Heart left ventricle (tissue), 16 donors: ENCODE results near the gene PTPRN2. TPM values are rescaled to one million over a fixed set of nuclear protein-coding genes. Genes with fewer than 3 reads are reported as not detected.

ENCODE experiments used
- ATAC-seq, 4 donors: fragments of 200-7000 bp; cut with Tn5 transposase; one replicate each; pipeline ENCODE4 v1.9.1; 2020 to 2022; ENCODE audit warnings: moderate library complexity in 4 of 4, mild to moderate bottlenecking in 3 of 4, moderate number of reproducible peaks in 1 of 4
- DNase-seq, 5 donors: peaks; one replicate each; pipeline ENCODE4 v3.0.0-alpha.2; 2020
- H3K27ac ChIP-seq, 12 donors: fragments of 200-600 bp; sonication (generic) in 4 of 12; one replicate each; pipeline versions ENCODE4 v1.5.0 to v1.8.0; 2016 to 2022; ENCODE audit warnings: mild to moderate bottlenecking in 2 of 12
- H3K27me3 ChIP-seq, 9 donors: fragments of 200-600 bp; sonication (generic) in 2 of 9; one replicate each; pipeline versions ENCODE4 v1.5.1 to v1.8.0; 2016 to 2022; ENCODE audit warnings: mild to moderate bottlenecking in 3 of 9
- H3K36me3 ChIP-seq, 9 donors: fragments of 200-600 bp; sonication (generic) in 2 of 9; one replicate each; pipeline versions ENCODE4 v1.5.0 to v1.8.0; 2018 to 2022; ENCODE audit warnings: mild to moderate bottlenecking in 2 of 9
- H3K4me1 ChIP-seq, 12 donors: fragments of 200-600 bp; sonication (generic) in 4 of 12; one replicate each; pipeline versions ENCODE4 v1.5.0 to v1.8.0; 2016 to 2022; ENCODE audit warnings: mild to moderate bottlenecking in 3 of 12
- H3K4me3 ChIP-seq, 12 donors: fragments of 200-600 bp; sonication (generic) in 4 of 12; one replicate each; pipeline versions ENCODE4 v1.5.0 to v1.8.0; 2017 to 2022; ENCODE audit warnings: mild to moderate bottlenecking in 9 of 12, moderate library complexity in 4 of 12
- H3K9me3 ChIP-seq, 12 donors: fragments of 200-600 bp; sonication (generic) in 4 of 12; one replicate each; pipeline versions ENCODE4 v1.5.0 to v1.8.0; 2016 to 2022; ENCODE audit warnings: mild to moderate bottlenecking in 1 of 12
- POLR2A ChIP-seq, 2 donors: fragments of 450-650 bp; IDR thresholded peaks; one replicate each; pipeline ENCODE4 v1.6.1; 2017; ENCODE audit warnings: antibody characterized with exemption in 2 of 2, mild to moderate bottlenecking in 2 of 2, moderate library complexity in 2 of 2
- WGBS, 4 donors: extraction: QIAGEN DNeasy Blood & Tissue Kit in 2 of 4; methylation state at CpG; one replicate each; pipeline versions ENCODE4 v1.1.5 to v1.1.7; 2013 to 2018; 5-methylcytosine and 5-hydroxymethylcytosine counted together
- intact Hi-C, 10 donors: fragments of 100-400 bp; cut with DNase I; formaldehyde crosslinking; loops; one replicate each; pipeline versions ENCODE4 v1.11.1 to v1.14.2; 2022
- polyA plus RNA-seq, 2 donors: library from polyadenylated mRNA; stranded (reverse); fragments of 200-250 nt; gene quantifications; one replicate each; pipeline ENCODE4 v1.2.3, GENCODE V29; 2013
- total RNA-seq, 9 donors: library from RNA; depleted of rRNA in 2 of 9; stranded (reverse); fragments of >200 nt in 2 of 9; fragmentation: NEBNext Ultra II Directional in 3 of 9; extraction: Animal tissue kit (Norgen Biotek cat#: 25700) in 3 of 9; gene quantifications; one replicate each; pipeline versions ENCODE4 v1.1.0 to v1.2.4, GENCODE V29; 2016 to 2023
- TF ChIP-seq, protein P1 (sequence below), 12 donors: fragments of 200-600 bp; sonication (generic) in 4 of 12; IDR thresholded peaks; one replicate each; pipeline versions ENCODE4 v1.5.0 to v1.8.0; 2018 to 2022; ENCODE audit warnings: antibody characterized with exemption in 12 of 12, mild to moderate bottlenecking in 5 of 12
- donor health status: ischemic (EF 13 %, LVEDD 7.1; RV severe dilation, severe dysfunction).
- donor health status: healthy with polysubstance abuse.
- donor health status: DM: no; HTN: yes; CAD: no.
- donor health status: DM: no; HTN: no; CAD: no.
- donor health status: ischemic (EF 25% LVEDD 6.9; RV normal size, moderate dysfunction).
- donor health status: ischemic (EF 25% LVEDD 5.7; RV mildly dilated, moderate dysfunction).
- donor health status: healthy.
- donor health status: DM: yes; HTN: yes; CAD: no.
- donor health status: ischemic (EF 35%, LVEDD 5.7; RV mildly dilated, moderate dysfunction).
- donor health status: nonischemic (EF 11% LVEDD 7.7; RV severe dilation, severe dysfunction).
- donor health status: DM: yes; HTN: yes; CAD: no.
- donor health status: PGD.
- donor health status: ischemic (EF 29% LVEDD 5.4; RV normal size, mild dysfunction).
- donor health status: nonischemic (EF 23%, LVEDD 6.1; RV moderate dilation, normal function).

The PTPRN2 gene
- total and polyA plus RNA-seq, 11 donors, result 0.61 to 2.3 (median 1.3) TPM

GRCh38 chr7:158487631-158488151 lies 99.9 kb downstream of the PTPRN2 start:
- DNase-seq (no peak), ATAC-seq (no peak)
- H3K27ac ChIP-seq, result no peak overlapping the region
- H3K4me3 ChIP-seq, result no peak overlapping the region
- TF ChIP-seq, protein P1, sequence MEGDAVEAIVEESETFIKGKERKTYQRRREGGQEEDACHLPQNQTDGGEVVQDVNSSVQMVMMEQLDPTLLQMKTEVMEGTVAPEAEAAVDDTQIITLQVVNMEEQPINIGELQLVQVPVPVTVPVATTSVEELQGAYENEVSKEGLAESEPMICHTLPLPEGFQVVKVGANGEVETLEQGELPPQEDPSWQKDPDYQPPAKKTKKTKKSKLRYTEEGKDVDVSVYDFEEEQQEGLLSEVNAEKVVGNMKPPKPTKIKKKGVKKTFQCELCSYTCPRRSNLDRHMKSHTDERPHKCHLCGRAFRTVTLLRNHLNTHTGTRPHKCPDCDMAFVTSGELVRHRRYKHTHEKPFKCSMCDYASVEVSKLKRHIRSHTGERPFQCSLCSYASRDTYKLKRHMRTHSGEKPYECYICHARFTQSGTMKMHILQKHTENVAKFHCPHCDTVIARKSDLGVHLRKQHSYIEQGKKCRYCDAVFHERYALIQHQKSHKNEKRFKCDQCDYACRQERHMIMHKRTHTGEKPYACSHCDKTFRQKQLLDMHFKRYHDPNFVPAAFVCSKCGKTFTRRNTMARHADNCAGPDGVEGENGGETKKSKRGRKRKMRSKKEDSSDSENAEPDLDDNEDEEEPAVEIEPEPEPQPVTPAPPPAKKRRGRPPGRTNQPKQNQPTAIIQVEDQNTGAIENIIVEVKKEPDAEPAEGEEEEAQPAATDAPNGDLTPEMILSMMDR (IDR thresholded peaks at IDR 0.05), result no peak
- no peak for TF ChIP-seq POLR2A (IDR thresholded peaks at IDR 0.05)
- intact Hi-C loops, result no loop called here
- no peaks in the 10 kb centered on the region for H3K9me3 ChIP-seq
- H3K36me3 ChIP-seq, result no peaks in the 10 kb centered on the region
- H3K4me1 ChIP-seq, result no peaks in the 10 kb centered on the region
- H3K27me3 ChIP-seq, result peaks cover 0 to 37% (median 2%) of the 10 kb centered on the region in 9 donors
- WGBS, 4 donors, result 74 to 80% (median 78%) methylated on average over 18 of the region's 18 CpGs

DNA sequence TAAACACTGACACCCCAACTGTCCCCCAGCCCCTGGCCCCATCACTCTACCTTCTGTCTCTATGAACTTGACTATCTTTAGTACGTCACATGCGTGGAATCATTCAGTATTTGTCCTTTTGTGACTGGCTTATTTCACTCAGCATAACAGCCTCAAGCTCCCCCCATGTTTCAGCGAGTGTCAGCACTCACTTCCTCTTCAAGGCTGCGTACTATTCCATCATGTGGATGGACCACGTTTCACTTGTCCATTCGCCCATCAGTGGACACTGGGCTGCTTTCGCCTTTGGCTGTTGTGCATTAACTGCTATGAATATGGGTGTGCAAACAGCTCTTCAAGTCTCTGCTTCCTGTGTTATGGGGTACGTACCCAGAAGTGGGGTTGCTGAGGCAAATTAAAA lies 100.7 kb downstream of the PTPRN2 start:
- no peak for TF ChIP-seq POLR2A (IDR thresholded peaks at IDR 0.05)
- TF ChIP-seq, protein P1 (IDR thresholded peaks at IDR 0.05), result no peak
- H3K4me1 ChIP-seq, result no peaks in the 10 kb centered on the region
- ATAC-seq (no peak), DNase-seq (no peak)
- H3K9me3 ChIP-seq, result no peaks in the 10 kb centered on the region
- H3K36me3 ChIP-seq, result no peaks in the 10 kb centered on the region
- WGBS, 4 donors, result 89 to 92% (median 91%) methylated on average over 8 of the region's 8 CpGs
- H3K27ac ChIP-seq, result no peak overlapping the region
- intact Hi-C loops, result no loop called here
- no peak overlapping the region for H3K4me3 ChIP-seq
- peaks cover 0 to 36% (median 0%) of the 10 kb centered on the region in 9 donors for H3K27me3 ChIP-seq

DNA sequence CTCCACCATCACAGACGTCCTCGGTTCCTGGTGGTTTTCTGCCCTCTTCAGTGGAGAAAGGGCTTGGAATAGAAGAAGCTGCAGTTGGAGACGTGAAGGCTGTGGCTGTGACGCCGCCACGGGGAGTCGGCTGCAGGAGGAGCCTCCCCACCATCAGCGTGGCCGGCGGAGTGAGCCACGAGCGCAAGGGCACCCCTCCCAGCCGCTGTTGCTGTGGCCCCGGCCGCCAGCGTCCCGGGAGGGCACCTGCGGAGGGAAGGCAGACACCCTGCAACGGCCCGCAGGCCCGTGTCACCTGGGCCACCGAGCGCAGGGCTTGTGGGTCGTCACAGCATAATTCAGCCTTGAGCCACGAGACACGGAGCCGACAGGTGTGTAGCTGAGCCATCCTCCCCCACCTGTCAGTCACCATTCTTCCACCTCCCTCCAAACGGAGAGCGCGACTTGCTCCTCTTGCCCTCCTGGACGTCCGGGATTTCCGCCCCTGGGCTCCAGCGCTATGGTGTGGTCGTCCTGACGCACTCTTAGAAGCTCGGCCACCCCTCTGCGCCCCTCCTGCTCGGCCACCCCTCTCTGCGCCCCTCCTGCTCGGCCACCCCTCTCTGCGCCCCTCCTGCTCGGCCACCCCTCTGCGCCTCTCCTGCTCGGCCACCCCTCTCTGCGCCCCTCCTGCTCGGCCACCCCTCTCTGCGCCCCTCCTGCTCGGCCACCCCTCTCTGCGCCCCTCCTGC lies 102.7 kb downstream of the PTPRN2 start:
- Histone ChIP-seq H3K9me3 (peaks cover 0 to 14% (median 0%) of the 10 kb centered on the region in 12 donors), H3K36me3 (no peaks in the 10 kb centered on the region), H3K4me1 (no peaks in the 10 kb centered on the region), H3K27ac (no peak overlapping the region), H3K4me3 (no peak overlapping the region), H3K27me3 (peaks cover 0 to 26% (median 0%) of the 10 kb centered on the region in 9 donors)
- TF ChIP-seq POLR2A (IDR thresholded peaks at IDR 0.05), result no peak
- TF ChIP-seq, protein P1 (IDR thresholded peaks at IDR 0.05), result no peak
- intact Hi-C loops, result no loop called here
- ATAC-seq (no peak), DNase-seq (no peak)
- WGBS, 4 donors, result 91 to 94% (median 92%) methylated on average over 43 to 50 of the region's 50 CpGs

- DNase-seq (no peak), ATAC-seq (no peak)
- Histone ChIP-seq H3K9me3 (peaks cover 0 to 14% (median 0%) of the 10 kb centered on the region in 12 donors), H3K4me1 (no peaks in the 10 kb centered on the region), H3K4me3 (no peak overlapping the region), H3K27me3 (peaks cover 0 to 14% (median 0%) of the 10 kb centered on the region in 9 donors), H3K36me3 (no peaks in the 10 kb centered on the region), H3K27ac (no peak overlapping the region)
- 70 to 87% (median 84%) methylated on average over 3 of the region's 3 CpGs for WGBS, 4 donors
- intact Hi-C loops, result no loop called here
- TF ChIP-seq, protein P1 (IDR thresholded peaks at IDR 0.05), result no peak
- no peak for TF ChIP-seq POLR2A (IDR thresholded peaks at IDR 0.05)
Measured at GRCh38 chr7:158482480-158482879, 105.1 kb downstream of the PTPRN2 start.
